GM18511 (cell line): ENCODE measurements around the gene LDLRAD3.
"Not testable (repeated sequence)": the region's sequence is repeated elsewhere in the genome, so short reads cannot be mapped to it uniquely, and the experiment has no call there.

ENCODE experiments used
- ATAC-seq: cut with Tn5 transposase; IDR thresholded peaks from one replicate; pipeline ENCODE4 v1.9.1; 2021; ENCODE audit warnings: mild to moderate bottlenecking, moderate library complexity; ENCODE audit not compliant: unreplicated experiment

LDLRAD3 gene, protein sequence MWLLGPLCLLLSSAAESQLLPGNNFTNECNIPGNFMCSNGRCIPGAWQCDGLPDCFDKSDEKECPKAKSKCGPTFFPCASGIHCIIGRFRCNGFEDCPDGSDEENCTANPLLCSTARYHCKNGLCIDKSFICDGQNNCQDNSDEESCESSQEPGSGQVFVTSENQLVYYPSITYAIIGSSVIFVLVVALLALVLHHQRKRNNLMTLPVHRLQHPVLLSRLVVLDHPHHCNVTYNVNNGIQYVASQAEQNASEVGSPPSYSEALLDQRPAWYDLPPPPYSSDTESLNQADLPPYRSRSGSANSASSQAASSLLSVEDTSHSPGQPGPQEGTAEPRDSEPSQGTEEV

GRCh38 chr11:35943713-35944502 lies at the start of gene LDLRAD3:
LDLRAD3 (plus strand) TSS chr11:35944062; CDS start chr11:35944099, 37 bp downstream.
- ATAC-seq: peak; percentile 86

GRCh38 chr11:35897019-35897418 lies 46.8 kb upstream of the LDLRAD3 start:
- ATAC-seq: no peak

DNA sequence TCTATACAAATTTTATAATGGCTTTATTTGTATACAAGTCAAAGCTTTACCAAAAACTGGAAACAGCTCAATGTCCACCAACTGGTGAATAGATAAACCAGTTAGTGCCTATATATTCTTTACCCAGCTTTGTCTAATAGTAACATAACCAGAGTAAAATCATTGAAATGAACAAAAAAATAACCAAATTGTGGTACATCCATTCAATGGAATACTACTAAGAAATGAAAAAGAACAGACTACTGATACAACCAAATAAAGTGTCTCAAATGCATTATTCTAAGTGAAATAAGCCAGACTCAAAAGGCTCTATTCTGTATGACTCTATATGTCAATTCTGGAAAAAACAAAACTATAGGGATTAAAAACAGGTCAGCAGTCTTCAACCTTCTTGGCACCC lies 40.9 kb upstream of the LDLRAD3 start:
- no peak for ATAC-seq

DNA sequence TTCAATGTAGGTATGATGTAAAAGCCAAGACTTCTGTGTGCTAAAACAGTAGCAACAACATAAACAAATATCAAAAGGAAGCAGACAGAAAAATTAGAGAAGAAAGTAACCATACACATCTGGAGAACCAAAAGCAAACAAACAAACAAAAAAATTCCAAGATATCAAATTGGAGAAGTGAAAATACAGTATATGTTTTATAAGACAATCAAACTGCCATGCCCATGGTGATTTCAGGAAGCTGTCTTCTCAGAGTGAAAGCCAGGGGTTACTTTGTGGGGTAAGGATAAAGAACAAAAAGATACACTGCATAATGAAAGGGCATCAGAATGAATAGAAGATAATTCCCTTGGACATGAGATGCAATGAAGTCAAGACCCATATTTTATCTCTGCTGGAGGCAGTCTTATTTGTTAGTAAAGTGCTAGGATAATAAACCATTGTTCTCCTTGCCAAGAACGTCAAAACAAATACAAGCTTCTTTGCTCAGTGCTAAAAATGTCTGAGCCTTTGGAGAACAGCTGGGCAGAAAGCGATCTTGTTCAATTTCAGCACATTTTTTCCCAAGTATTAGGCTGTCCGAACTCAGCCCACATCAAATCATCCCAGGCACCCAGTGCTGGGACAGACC lies 38.1 kb upstream of the LDLRAD3 start:
- ATAC-seq: no peak

GRCh38 chr11:35906277-35906661 lies 37.6 kb upstream of the LDLRAD3 start:
- no peak for ATAC-seq

GRCh38 chr11:35906681-35907080 lies 37.2 kb upstream of the LDLRAD3 start:
- ATAC-seq: no peak

DNA sequence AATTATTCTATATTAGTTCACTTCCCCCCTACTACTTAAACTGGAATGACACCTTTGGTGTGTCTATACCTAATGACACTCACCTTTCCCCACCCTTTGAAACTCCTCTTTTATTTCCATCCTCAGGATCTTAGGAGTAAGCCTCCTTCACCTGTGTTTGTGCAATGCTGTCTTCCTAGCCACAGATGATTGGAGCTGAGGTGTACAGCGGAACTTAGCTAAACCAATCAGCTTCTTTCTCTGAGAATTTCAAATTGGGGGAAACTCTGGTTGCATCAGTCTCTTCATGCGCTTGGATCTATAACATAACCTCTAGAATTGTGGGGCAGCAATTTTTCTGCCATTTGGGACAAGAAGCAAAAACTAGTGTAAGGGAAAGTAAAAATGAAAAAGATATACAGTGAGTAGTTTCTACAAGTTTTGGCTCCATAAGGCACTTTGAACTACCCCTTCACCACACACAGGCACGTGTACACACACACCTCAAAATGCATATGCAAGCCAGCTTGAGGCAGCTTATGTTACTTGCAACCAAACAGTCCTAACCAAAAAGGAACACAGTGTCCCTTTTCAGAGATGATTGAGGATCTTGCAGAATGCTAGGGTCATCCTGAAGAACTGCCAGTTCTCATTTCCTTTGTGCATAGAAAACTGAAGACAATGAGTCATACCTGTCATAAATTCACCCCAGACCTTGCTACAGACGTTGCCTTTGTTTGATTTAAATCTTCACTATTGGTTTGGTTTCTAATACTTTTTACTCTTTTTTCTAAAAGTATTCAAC lies 36.0 kb upstream of the LDLRAD3 start:
- peak; percentile 85 for ATAC-seq

GRCh38 chr11:35908432-35908771 lies 35.5 kb upstream of the LDLRAD3 start:
- peak; percentile 17 for ATAC-seq

- no peak for ATAC-seq
These were observed 34.2 kb upstream of the LDLRAD3 start for GRCh38 chr11:35909511-35910265.

DNA sequence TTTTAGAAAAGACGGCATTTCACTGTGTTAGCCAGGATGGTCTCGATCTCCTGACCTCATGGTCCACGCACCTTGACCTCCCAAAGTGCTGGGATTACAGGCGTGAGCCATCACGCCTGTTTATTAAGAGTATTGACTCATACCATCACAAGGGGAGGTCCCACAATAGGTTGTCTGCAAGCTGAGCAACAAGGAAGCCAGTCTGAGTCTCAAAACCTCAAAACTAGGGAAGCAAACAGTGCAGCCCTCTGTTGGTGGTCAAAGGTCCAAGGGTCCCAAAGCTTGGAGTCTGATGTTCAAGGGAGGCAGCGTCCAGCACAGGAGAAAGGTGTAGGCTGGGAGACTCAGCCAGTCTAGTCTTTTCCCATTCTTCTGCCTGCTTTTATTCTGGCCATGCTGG lies 32.8 kb upstream of the LDLRAD3 start:
- ATAC-seq: no peak

DNA sequence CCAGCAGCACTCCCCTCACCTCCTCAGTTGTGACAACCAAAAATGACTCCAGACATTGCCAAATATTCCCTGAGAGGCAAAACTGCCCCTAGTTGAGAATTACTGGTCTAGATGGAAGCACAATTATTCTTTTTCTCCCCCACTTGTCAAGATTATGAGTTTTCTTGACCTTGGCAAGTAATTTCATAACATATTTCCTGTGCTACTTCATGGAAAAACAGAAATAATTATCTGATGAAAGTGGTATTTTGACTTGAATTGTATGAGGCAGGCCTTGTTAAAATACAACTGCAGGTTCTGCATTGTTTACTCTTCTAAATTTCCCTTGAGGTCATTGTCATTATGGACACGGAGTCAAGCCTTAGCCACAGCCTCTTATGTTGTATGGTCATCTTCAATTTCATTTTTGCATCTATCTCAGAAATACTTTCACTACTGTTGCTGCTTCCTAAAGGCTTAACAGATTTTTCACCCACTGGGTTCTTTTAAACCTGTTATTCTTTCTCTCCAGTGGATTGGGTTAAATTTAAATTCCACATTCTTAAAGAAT lies 32.2 kb upstream of the LDLRAD3 start:
- no peak for ATAC-seq

DNA sequence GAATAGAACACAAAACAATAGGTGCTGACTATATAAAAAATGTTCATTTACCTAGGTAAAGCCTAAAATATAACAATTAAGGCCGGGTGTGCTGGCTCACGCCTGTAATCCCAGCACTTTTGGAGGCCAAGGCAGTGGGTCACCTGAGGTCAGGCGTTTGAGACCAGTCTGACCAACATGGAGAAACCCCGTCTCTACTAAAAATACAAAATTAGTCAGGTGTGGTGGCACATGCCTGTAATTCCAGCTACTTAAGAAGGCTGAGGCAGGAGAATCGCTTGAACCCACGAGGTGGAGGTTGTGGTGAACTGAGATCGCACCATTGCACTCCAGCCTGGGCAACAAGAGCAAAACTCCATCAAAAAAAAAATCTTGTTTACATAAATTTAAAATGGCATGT lies 31.4 kb upstream of the LDLRAD3 start:
- ATAC-seq: not testable (repeated sequence)

- no peak for ATAC-seq
These were observed 30.8 kb upstream of the LDLRAD3 start for GRCh38 chr11:35912883-35913624.

- ATAC-seq: no peak
These were observed 29.0 kb upstream of the LDLRAD3 start for GRCh38 chr11:35914816-35915215.

DNA sequence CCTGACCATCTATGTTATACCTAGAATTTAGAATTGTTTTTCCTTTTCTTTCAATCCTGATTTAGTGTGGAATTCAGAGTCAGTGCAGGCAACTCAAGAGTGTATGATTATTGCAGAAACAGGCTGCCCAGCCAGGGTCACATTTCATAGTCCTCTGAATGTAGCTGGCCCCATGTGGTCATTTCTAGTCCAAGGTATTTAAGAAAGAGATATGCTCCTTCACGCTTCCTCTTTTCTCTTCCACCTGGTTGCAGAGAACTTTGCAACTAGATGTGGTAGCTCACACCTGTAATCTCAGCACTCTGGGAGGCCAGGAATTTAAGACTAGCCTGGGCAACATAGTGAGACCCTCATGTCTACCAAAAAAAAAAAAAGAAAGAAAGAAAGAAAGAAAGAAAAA lies 27.6 kb upstream of the LDLRAD3 start:
- ATAC-seq: no peak

DNA sequence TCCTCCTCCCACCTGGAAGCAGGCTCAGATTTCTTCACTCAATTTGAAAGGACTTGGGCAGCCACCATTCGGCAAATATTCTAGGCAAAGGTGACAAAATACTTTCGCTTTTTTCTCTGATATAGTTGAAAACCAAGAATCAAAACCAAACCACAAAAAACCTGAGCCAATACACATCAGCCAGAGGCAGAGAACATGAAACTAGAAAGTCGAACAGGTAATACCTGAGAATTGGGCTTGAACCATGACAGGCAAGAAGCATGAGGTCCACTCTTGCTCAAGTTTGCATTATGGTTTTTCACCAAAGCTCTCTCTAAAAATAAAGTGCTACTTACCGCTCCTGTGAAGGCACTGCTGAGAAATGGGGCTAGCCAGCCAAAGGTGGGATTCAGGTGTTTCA lies 26.2 kb upstream of the LDLRAD3 start:
- peak; percentile 79 for ATAC-seq

GRCh38 chr11:35918716-35919115 lies 25.1 kb upstream of the LDLRAD3 start:
- ATAC-seq: no peak

DNA sequence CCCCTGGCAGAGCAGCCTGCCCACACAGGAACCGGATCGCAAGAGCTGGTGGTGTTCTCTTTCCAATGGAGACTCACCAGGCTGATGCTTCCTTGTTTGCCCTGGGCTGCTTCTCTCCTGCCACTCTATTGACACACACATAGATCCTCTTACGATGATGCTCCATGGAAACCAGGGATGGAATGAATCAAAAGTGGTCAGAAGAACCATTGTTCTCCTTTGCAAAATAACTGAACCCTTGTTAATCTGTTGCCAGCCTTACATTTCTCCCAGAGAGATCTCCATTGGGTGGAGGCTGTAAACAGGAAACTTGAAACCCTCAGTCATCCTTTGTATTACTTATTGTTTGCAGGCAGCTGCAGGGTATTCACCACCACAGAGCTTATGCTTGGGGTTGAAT lies 24.6 kb upstream of the LDLRAD3 start:
- no peak for ATAC-seq

GRCh38 chr11:35923452-35923851 lies 20.4 kb upstream of the LDLRAD3 start:
- no peak for ATAC-seq
